ENCODE results near the gene DTNA.

DTNA gene

GRCh38 chr18:34838669-34839068, 128.6 kb downstream of the DTNA start:
- DNase-seq (ENCODE audit: low read depth) = no peak
- TF ChIP-seq CTCF (IDR thresholded peaks at IDR 0.05; ENCODE audit: insufficient read depth, low read depth, low read length, missing control alignments) = no peak
- no peak overlapping the region for H3K4me3 ChIP-seq (ENCODE audit: low read depth, low read length)

GRCh38 chr18:34840256-34840826, 130.2 kb downstream of the DTNA start:
- DNase-seq (ENCODE audit: low read depth) = no peak
- H3K4me3 ChIP-seq (ENCODE audit: low read depth, low read length) = no peak overlapping the region
- TF ChIP-seq CTCF (IDR thresholded peaks at IDR 0.05; ENCODE audit: insufficient read depth, low read depth, low read length, missing control alignments) = no peak

- no peak for TF ChIP-seq CTCF (IDR thresholded peaks at IDR 0.05; ENCODE audit: insufficient read depth, low read depth, low read length, missing control alignments)
- no peak overlapping the region for H3K4me3 ChIP-seq (ENCODE audit: low read depth, low read length)
- no peak for DNase-seq (ENCODE audit: low read depth)
These were observed 131.8 kb downstream of the DTNA start for GRCh38 chr18:34841891-34842290.

- no peak for TF ChIP-seq CTCF (IDR thresholded peaks at IDR 0.05; ENCODE audit: insufficient read depth, low read depth, low read length, missing control alignments)
- no peak for DNase-seq (ENCODE audit: low read depth)
- H3K4me3 ChIP-seq (ENCODE audit: low read depth, low read length) = no peak overlapping the region
These were observed 134.0 kb downstream of the DTNA start for GRCh38 chr18:34844072-34844471.

- no peak overlapping the region for H3K4me3 ChIP-seq (ENCODE audit: low read depth, low read length)
- no peak for DNase-seq (ENCODE audit: low read depth)
- no peak for TF ChIP-seq CTCF (IDR thresholded peaks at IDR 0.05; ENCODE audit: insufficient read depth, low read depth, low read length, missing control alignments)
These were observed 134.8 kb downstream of the DTNA start for GRCh38 chr18:34844732-34845459.

GRCh38 chr18:34847408-34847807, 137.3 kb downstream of the DTNA start:
- no peak overlapping the region for H3K4me3 ChIP-seq (ENCODE audit: low read depth, low read length)
- DNase-seq (ENCODE audit: low read depth) = no peak
- TF ChIP-seq CTCF (IDR thresholded peaks at IDR 0.05; ENCODE audit: insufficient read depth, low read depth, low read length, missing control alignments) = no peak

- no peak for TF ChIP-seq CTCF (IDR thresholded peaks at IDR 0.05; ENCODE audit: insufficient read depth, low read depth, low read length, missing control alignments)
- no peak for DNase-seq (ENCODE audit: low read depth)
These were observed 138.1 kb downstream of the DTNA start for GRCh38 chr18:34848156-34848555.

More at GRCh38 chr18:34848156-34848555, 138.1 kb downstream of the DTNA start:
- no peak overlapping the region for H3K4me3 ChIP-seq (ENCODE audit: low read depth, low read length)

Data from GM12865 (cell line).